Smooth muscle cell of bladder (primary cell): ENCODE measurements around the gene TXNDC12. TPM values are rescaled to one million over a fixed set of nuclear protein-coding genes. Genes with fewer than 3 reads are reported as not detected.

ENCODE experiments used
- total RNA-seq: library from RNA; depleted of rRNA; stranded (reverse); fragments of >200 nt; gene quantifications from 2 replicates; pipeline ENCODE4 v1.2.3, GENCODE V29; 2014

The TXNDC12 gene
- 39.5 and 41.0 TPM in 2 replicates for total RNA-seq

GRCh38 chr1:52055066-52055865, at the start of gene TXNDC12:
TXNDC12 (minus strand) TSS chr1:52055191; CDS start chr1:52055096, 95 bp downstream.

GRCh38 chr1:52056163-52056936, 1.4 kb upstream of the TXNDC12 start, which contains the start of gene BTF3L4:
BTF3L4 (plus strand) TSS chr1:52056295; CDS start chr1:52059848, 3,553 bp downstream.

GRCh38 chr1:52033190-52034049, 21.6 kb downstream of the TXNDC12 start, which contains the start of gene KTI12:
KTI12 (minus strand) TSS chr1:52033810; CDS start chr1:52033761, 49 bp downstream.

GRCh38 chr1:51990478-51990965, 64.5 kb downstream of the TXNDC12 start, which contains the start of gene RAB3B:
RAB3B (minus strand) TSS chr1:51990700; CDS start chr1:51977117, 13,583 bp downstream.

Other genes starting within 250 kb of the TXNDC12 start
- 81.5 and 82.1 TPM in 2 replicates for gene NRDC, start 176.5 kb downstream of the TXNDC12 start, total RNA-seq
- 5.2 and 7.0 TPM in 2 replicates for gene RAB3B, start 64.5 kb downstream of the TXNDC12 start, total RNA-seq
- gene KTI12, start 21.4 kb downstream of the TXNDC12 start, total RNA-seq: 7.4 and 9.9 TPM in 2 replicates
- gene BTF3L4, start 1.1 kb upstream of the TXNDC12 start, total RNA-seq: 35.0 and 44.9 TPM in 2 replicates
- gene ZFYVE9, start 86.9 kb upstream of the TXNDC12 start, total RNA-seq: 28.6 and 36.7 TPM in 2 replicates